CMK (cell line): ENCODE measurements around the gene PIM3.

Experiments
- DNase-seq: peaks from one replicate; pipeline ENCODE4 v3.0.0-alpha.2; 2010; ENCODE audit warnings: low read depth

PIM3 gene

DNA sequence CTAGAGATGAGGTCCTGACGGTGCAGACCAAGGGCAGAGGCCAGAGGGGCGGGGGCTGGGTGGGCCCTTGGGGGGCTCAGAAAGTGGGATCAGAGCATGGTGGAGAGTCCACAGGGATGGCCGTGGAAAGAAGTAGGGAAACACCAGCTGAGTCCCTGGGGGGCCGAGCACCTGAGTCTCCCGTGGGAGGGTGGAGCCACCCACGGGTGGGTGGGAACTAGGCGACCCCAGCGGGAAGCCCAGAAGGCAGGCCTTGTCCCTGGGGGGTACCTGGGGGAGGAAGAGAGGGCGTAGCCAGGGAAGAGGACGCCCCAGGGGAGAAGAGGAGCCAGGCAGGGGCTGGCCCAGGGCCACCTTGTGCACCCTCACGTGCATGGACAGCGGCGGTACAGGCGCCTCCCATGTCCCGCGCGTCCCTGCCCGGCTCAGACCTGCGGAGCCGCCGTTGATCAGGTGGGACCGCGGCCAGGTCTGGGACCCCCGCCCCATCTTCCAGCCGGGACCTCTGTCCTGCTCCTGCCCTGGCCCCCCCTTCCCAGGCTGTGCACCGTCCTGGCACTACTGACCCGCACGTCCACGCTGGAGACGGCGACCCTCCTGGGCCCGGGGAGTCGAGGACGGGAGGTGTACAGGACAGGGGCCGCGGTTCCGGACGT, 31.9 kb upstream of the PIM3 start:
- DNase-seq: no peak

- no peak for DNase-seq
Observed at GRCh38 chr22:49929211-49929979, 31.2 kb upstream of the PIM3 start.

- no peak for DNase-seq
Observed at GRCh38 chr22:49929994-49930575, 30.5 kb upstream of the PIM3 start.

DNA sequence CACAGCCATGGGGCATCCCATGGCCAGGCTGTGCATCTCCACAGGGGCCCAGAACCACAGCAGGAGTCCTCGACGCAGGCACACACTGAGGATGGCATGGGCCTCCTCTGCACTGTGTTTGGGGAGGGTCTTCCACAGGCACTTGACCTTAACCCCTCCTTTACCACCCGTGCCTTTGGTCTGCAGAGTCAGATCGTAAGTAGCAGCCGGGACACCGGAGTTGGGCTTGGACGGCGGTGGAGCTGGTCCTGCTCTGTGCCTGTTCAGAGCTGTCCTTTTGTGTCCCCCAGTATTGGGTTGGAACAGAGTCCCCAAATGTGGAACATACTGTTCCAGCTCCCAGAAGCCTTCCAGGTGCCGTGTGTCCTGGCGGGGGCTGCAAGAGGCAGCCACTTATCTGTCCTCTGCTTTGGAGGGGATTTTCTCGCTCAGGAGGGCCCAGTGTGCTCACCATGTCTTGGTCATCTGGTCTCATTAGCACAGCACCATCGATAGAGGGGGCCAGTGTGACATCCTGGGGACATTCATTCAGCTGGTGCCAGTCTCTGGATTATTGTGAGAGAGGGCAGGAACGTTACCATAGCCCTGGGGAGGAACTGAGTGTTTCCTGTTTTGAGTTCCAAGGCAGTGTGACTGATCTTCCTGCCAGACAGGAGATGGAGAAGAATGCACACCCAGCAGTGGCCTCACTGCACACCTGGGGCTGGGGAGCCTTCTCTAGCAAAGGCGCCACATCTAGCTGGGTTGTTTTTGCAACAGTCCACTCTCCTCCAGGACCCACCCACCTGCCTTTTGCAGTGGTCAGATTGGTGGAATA, 29.8 kb upstream of the PIM3 start:
- no peak for DNase-seq

DNA sequence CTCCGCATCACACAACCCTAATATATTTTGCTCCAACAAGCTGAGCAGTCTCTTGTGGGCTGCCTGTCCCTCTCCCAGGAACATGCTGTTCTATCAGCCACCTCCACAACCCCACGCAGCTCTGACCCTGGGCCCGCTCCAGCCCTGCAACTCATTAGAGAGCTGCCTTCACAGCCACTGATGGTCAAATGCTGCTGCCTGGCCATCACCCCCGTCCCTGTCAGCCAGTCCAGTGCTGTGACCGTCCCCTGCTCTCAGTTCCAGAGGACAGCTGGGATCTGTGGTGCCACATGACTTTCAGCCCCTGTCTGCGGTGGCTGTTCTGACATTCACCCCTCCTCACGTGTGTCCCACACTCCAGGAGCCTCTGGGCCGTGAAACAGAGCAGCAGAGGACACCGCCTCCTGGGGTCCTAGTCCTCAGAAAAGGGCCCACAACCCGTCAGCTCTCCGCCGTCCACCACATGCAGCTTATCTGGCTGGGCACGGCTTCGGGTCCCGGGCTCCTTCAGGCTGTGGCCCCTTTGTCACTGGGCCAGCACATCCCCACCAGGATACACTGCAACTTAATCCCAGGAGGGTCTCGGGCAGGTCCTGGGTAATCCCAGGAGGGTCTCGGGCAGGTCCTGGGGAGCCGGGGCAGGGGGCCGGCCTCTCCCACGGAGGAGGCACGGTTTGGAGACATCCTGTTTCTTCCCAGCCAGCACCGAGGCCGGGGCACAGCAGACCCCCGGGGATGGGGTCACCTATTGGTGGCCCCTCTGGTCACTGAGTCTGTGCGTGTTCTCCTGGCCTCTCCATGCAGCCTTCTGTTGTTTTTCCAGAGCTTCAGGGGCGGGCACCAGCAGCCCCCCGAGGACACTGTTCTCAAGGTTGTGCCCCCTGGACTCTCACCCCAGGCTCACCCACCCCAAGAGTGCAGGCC, 27.1 kb upstream of the PIM3 start:
- no peak for DNase-seq

DNA sequence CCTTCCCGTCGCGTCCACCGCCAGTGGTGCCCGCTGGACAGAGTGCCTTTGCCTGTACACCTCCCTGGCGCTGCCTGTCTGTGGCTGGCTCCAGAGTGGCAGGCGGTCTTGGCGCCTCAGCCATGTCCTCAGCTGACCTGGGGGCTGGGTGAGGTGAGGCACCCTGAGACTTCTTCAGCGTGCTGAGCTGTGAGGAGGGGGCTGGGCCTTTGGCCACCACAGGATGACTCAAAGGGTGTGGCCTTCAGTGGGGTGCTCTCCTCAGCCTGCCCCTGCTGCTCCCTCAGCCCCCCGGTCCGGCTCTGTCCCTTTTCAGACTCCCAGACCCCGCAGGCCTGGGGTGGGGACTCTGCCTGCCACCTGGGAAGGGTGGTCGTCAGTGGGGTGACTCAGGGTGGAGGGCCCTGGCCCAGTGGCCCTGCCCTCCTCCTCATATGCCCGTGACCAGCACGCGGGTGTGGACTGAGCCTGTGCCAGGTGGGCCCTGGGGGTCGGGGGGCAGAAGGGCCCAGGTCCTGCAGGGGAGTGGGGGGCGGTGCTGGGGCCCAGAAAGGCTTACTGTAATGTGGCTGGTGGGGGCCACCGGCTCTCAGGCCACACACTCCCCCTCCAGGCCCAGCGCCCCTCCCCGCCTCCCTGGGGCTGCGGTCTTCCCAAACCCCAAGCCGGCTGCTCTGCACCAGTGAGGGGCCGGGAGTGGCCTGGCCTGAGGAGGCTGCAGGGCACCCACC, 26.2 kb upstream of the PIM3 start:
- no peak for DNase-seq

GRCh38 chr22:49934891-49935557, 25.5 kb upstream of the PIM3 start:
- DNase-seq: no peak

GRCh38 chr22:49935561-49935960, 25.0 kb upstream of the PIM3 start:
- no peak for DNase-seq

- DNase-seq: peak; percentile 79
Observed at GRCh38 chr22:49936018-49936972, 24.3 kb upstream of the PIM3 start.

DNA sequence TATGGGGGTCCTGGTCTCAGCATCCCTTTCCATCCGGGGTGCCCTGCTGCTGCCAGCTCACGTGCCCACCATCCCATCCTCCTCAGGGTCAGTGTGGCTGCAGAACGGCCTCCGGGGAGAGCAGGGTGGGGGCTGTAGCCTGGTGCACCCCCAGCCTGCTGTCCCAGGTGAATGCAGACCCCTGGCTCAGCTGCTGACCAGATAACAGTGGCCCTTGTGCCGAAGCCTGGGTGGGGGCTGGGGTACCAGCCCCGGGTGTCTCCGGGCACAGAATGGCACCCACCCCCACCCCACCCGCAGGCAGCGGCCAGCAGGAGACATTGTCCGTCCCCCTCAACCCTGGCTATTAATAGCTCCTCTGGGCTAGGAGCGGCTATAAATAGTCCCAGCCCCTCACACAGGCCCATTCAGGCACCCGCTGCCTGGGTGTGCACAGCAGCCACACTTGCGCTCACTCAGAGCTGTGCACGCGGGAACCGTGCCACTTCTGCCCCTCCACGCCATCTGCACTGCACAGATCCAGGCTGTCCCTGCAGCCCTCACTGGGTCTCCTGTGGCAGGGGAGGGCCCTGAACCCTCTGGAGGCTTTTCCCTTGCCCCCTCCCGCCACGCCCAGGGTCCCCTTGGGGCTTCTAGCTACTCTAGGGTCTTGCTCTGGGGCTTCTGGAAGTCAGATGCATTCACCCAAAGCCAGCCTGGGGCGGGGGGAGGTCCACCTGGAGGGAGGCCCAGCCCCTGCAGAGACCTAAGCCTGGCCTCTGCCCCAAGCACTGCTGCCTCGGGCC, 23.4 kb upstream of the PIM3 start:
- DNase-seq: no peak

GRCh38 chr22:49937758-49938564, 22.6 kb upstream of the PIM3 start:
- no peak for DNase-seq

GRCh38 chr22:49938565-49939136, 21.9 kb upstream of the PIM3 start:
- no peak for DNase-seq

DNA sequence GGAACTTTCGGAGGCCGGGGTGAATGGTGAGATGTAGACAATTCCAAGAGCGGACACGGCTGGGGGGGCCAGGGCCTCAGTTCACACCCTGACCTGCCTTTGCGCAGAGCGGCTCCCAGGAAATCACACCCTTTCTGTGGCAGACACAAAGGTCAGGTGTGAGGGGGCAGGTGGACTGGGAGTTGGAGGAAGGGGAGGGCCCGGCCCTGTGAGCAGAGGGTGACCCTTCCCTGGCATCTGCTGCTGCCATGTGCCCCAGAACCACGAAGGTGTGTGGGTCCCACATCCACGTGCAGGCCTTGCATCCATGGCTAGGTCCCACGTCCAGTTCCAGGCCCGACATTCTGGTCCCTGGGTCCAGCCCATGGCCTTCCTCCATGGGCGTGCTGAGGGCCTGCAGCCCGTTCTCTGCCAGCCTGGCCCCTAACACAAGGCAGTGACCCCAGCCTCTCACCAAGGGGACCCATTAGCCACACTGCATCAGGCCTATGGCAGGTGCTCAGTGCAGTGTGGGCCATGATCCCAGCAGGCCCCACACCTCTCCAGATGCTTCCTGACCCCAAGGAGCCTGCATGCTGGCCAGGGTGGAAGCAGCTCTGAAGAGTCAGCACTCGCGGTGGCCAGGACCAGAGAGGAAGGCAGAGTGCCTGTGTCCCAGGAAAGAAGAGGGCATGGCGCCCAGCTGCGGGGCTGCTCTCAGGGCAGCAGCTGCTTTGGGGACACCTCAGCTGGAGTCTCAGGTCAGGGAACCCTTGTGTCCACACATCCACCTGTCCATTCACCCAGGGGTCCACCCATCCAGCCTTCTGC, 18.9 kb upstream of the PIM3 start:
- DNase-seq: no peak

GRCh38 chr22:49942565-49943404, 17.8 kb upstream of the PIM3 start:
- no peak for DNase-seq

DNA sequence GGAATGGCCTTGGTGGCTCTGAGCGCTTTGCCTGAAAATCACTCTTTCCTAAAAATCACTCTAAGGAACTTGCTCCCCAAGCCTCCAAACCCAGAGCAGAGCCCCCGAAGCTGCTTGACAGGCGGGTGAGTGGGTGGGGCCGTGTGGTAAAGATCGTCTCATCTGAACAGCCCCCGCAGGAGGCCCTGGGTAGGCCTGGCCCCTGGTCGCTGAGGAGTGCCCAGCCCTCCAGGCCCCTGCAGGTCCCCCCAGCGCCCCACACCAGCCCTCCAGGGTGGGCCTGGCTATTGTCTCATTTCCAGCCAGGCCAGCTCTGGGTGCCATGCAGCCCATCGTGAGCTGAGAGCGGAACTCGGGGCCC, 17.2 kb upstream of the PIM3 start:
- DNase-seq: no peak
